CD4-positive, alpha-beta T cell treated with Interleukin-4 for 4 hours (primary cell): ENCODE measurements around the gene SF3B2.
"Not testable (repeated sequence)": the region's sequence is repeated elsewhere in the genome, so short reads cannot be mapped to it uniquely, and the experiment has no call there.

Source experiments
- DNase-seq: peaks from one replicate; pipeline ENCODE4 v3.0.0-alpha.2; 2020

Gene SF3B2

GRCh38 chr11:66076561-66076960, 24.4 kb downstream of the SF3B2 start:
- no peak for DNase-seq

GRCh38 chr11:66077927-66078326, 25.8 kb downstream of the SF3B2 start:
- DNase-seq, result no peak

- peak; percentile 46 for DNase-seq
Measured at GRCh38 chr11:66078949-66079348, 26.8 kb downstream of the SF3B2 start.

GRCh38 chr11:66080055-66080817, 28.1 kb downstream of the SF3B2 start:
- peak; percentile 87 for DNase-seq

- peak; percentile 86 for DNase-seq
Measured at GRCh38 chr11:66081505-66081904, 29.3 kb downstream of the SF3B2 start.

GRCh38 chr11:66082946-66083698, 31.0 kb downstream of the SF3B2 start:
- DNase-seq, result no peak

GRCh38 chr11:66083767-66084166, 31.6 kb downstream of the SF3B2 start:
- no peak for DNase-seq

- no peak for DNase-seq
Measured at GRCh38 chr11:66084821-66085475, 32.8 kb downstream of the SF3B2 start.

- DNase-seq, result no peak
Measured at GRCh38 chr11:66087148-66087908, 35.2 kb downstream of the SF3B2 start.

- no peak for DNase-seq
Measured at GRCh38 chr11:66089067-66089466, 36.9 kb downstream of the SF3B2 start.

- no peak for DNase-seq
Measured at GRCh38 chr11:66090288-66090687, 38.1 kb downstream of the SF3B2 start.

GRCh38 chr11:66092125-66092524, 40.0 kb downstream of the SF3B2 start:
- not testable (repeated sequence) for DNase-seq

- DNase-seq, result not testable (repeated sequence)
Measured at GRCh38 chr11:66099746-66100145, 47.6 kb downstream of the SF3B2 start.

GRCh38 chr11:66100272-66101065, 48.3 kb downstream of the SF3B2 start:
- DNase-seq, result peak; percentile 69

GRCh38 chr11:66101066-66101464, 48.9 kb downstream of the SF3B2 start:
- DNase-seq, result no peak

GRCh38 chr11:66104057-66104638, 52.0 kb downstream of the SF3B2 start:
- no peak for DNase-seq

GRCh38 chr11:66106786-66107599, 54.8 kb downstream of the SF3B2 start:
- no peak for DNase-seq

GRCh38 chr11:66107600-66108510, 55.7 kb downstream of the SF3B2 start:
- no peak for DNase-seq

GRCh38 chr11:66109294-66109693, 57.1 kb downstream of the SF3B2 start:
- no peak for DNase-seq

- no peak for DNase-seq
Measured at GRCh38 chr11:66111158-66111557, 59.0 kb downstream of the SF3B2 start.
